GM19193 (cell line): ENCODE measurements around the gene SLC30A7.

Source experiments
- POLR2A ChIP-seq: IDR thresholded peaks from 4 replicates; pipeline ENCODE4 v1.6.1; 2011; ENCODE audit not compliant: insufficient read depth, insufficient read length; ENCODE audit errors: extremely low read depth

The SLC30A7 gene, protein sequence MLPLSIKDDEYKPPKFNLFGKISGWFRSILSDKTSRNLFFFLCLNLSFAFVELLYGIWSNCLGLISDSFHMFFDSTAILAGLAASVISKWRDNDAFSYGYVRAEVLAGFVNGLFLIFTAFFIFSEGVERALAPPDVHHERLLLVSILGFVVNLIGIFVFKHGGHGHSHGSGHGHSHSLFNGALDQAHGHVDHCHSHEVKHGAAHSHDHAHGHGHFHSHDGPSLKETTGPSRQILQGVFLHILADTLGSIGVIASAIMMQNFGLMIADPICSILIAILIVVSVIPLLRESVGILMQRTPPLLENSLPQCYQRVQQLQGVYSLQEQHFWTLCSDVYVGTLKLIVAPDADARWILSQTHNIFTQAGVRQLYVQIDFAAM

GRCh38 chr1:100895540-100896480 lies at the start of gene SLC30A7:
Gene SLC30A7, plus strand, starts transcription at chr1:100896090. Its CDS starts 173 bp downstream, at chr1:100896263.
- peak; percentile 73 for TF ChIP-seq POLR2A

- no peak for TF ChIP-seq POLR2A
These were observed 48.4 kb upstream of the SLC30A7 start for GRCh38 chr1:100847361-100848082.

DNA sequence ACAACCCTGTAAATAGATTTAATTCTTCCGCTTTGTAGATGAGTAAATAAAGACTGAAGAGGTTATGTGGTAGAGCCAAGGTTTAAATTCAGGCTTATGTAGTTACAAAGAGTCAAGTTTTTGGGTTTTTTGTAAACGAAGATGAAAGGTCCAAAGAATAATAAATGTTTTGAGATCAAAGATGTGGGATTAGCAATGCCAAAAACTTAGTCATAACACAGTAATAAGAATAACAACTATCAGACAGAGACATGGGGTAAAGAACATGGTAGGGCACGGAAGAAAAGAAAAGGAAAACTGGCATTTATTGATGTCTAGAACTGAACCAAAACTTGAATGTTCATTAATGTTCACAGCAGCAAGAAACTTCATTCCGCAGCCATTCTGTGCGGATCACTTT lies 44.2 kb upstream of the SLC30A7 start:
- no peak for TF ChIP-seq POLR2A

GRCh38 chr1:100852976-100853375 lies 42.9 kb upstream of the SLC30A7 start:
- TF ChIP-seq POLR2A: no peak

- TF ChIP-seq POLR2A: no peak
These were observed 35.4 kb upstream of the SLC30A7 start for GRCh38 chr1:100860397-100860991.

GRCh38 chr1:100861379-100861778 lies 34.5 kb upstream of the SLC30A7 start:
- TF ChIP-seq POLR2A: no peak

DNA sequence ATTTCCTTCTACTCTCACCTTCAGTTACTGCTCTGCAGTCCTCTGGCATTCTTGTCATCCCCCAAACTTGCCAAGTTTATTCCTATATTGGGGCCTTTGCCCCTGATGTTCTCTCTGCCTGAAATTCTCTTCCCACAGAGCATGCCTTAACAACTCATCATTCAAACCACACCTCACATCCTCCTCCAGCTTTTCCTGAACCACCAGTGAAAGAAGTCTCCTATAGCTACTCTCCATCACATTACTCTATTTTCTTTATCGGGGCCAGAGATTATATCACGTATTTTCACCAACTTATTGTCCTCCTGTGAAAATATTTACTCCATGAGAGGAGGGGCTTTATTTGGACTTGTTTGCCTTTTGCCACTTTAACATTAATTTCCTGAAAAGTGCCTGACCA lies 33.3 kb upstream of the SLC30A7 start:
- no peak for TF ChIP-seq POLR2A

DNA sequence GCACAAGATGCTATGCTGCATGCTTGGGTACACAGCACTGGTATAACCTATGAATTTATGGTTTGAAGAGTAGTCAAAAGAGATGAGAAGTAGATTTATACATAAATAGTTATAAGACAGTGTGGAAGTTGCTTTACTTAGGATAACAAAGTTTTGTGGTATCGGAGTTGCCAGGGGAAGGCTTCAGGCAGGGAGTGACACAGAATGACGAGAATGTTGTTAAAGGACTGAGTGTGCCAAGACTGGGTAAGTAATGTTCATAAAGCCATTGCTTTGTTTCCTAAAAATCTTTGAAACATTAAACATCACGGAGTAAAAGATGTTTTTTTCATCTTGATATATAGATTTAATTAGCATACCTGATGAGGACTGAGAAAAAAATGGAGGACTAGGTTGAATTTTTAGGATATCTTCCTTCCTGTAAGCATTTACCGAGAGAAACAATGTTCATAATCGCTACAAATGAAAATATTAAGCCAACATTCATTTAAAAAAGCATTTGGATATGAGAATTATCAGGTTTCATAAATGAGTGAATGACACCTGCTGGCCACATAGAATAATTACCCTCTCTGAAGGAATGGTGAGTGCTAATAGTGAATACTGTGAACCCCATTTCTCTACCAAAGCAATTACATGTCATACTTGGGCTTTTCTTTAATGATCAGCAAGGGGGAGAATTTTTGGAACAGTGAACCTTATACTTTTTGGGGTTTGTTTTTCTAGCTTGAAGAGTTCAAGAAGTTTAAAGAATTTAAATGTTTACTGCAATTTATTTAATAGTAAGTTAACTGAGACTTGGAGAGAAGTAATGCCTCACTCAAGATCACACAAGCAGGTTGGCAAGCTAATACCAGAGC lies 29.6 kb upstream of the SLC30A7 start:
- TF ChIP-seq POLR2A: no peak

DNA sequence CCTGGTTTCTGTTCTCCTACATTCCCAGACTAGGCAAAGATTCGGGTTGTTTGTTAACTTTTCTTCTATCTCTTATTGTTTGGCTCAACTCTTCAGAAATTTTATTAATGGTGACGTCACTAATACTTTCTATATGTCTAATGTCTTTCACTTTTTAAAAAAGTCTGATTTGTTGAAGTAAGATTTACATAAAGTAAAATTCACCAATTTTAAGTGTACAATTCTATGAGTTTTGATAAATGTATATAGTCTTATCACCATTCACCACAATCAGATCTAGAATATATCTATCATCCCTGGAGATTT lies 29.0 kb upstream of the SLC30A7 start:
- TF ChIP-seq POLR2A: no peak

DNA sequence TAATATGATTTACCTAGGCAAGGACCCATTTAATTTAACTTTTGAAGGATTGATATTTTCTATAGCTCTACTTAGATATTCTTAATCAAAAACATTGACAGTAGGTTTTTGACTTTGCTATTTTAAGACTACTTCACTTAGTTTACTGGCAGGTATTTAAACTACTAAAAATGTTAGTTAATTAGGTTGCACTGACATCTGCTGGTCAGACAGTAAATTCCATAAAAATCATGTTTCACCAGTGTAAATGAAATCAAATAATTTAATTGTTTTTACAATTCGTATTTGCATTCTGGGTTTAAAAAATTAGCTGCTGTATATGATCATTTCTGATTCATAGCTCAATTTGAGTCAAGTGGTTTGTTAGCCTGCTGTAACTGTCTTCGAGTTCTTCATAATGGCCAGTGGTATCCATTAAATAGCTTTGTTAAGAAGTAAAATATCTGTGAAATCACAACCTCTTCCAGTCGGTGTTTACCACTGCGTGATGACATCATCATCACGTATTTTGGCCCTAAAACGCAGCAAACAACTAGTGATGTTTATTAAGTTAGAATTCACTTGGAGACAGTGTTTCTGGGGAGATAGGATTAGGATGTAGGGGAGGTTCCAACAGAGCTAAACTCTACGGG lies 27.4 kb upstream of the SLC30A7 start:
- TF ChIP-seq POLR2A: no peak

GRCh38 chr1:100869996-100870395 lies 25.9 kb upstream of the SLC30A7 start:
- no peak for TF ChIP-seq POLR2A

- TF ChIP-seq POLR2A: no peak
These were observed 21.5 kb upstream of the SLC30A7 start for GRCh38 chr1:100874433-100874832.

DNA sequence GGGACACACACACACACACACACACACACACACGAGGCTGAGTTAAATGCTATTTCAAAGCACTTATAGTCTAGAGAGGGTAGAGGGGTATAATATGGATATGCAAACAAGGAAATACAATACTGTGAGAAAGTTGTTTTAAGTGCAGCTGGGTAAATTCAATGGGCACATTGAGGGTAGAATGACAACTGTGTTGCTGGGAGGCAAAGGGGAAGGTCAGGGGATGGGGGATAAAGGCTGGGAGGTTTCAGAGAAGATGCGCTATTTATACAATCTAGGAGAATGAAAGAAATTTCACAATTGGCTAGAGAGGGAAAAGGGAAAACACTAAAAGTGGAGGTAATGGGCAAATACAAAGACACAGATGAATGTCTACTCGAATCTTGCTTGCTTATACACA lies 20.7 kb upstream of the SLC30A7 start:
- no peak for TF ChIP-seq POLR2A
